Natural killer cell (primary cell): ENCODE measurements around the gene RHOF. TPM values are rescaled to one million over a fixed set of nuclear protein-coding genes. Genes with fewer than 3 reads are reported as not detected.

Experiments used
- ATAC-seq, 3 donors: fragments of 150-1000 bp in 2 of 3; fragments of 200-7000 bp in 1 of 3; cut with Tn5 transposase; 1 replicate in 1 of 3; 2 replicates in 2 of 3; pipeline ENCODE4 v1.10.0; 2021; ENCODE audit warnings: mild to moderate bottlenecking in 2 of 3, moderate library complexity in 2 of 3
- DNase-seq, 2 donors: peaks; one replicate each; pipeline versions ENCODE4 v3.0.0 to v3.0.0-alpha.2; 2013 to 2021; ENCODE audit warnings: mixed read lengths in 1 of 2
- H3K27ac ChIP-seq: one replicate; pipeline ENCODE4 v1.5.1; 2013; ENCODE audit warnings: mild to moderate bottlenecking, low read length
- H3K27me3 ChIP-seq: one replicate; pipeline ENCODE4 v1.6.1; 2013; ENCODE audit warnings: low read length; ENCODE audit not compliant: control insufficient read depth, insufficient read depth
- H3K36me3 ChIP-seq: one replicate; pipeline ENCODE4 v1.6.1; 2013; ENCODE audit warnings: low read length; ENCODE audit not compliant: control insufficient read depth, insufficient read depth
- H3K4me1 ChIP-seq: one replicate; pipeline ENCODE4 v1.6.1; 2013; ENCODE audit warnings: low read length; ENCODE audit not compliant: control insufficient read depth, insufficient read depth
- H3K4me3 ChIP-seq: one replicate; pipeline ENCODE4 v1.5.1; 2013; ENCODE audit warnings: low read length
- H3K9me3 ChIP-seq: one replicate; pipeline ENCODE4 v1.6.1; 2013; ENCODE audit warnings: low read length; ENCODE audit not compliant: control insufficient read depth, insufficient read depth
- H3K27ac Mint-ChIP-seq, 2 donors: one replicate each; pipeline ENCODE4 v1.8.0; 2022; ENCODE audit warnings: mild to moderate bottlenecking in 2 of 2, mixed read lengths in 2 of 2, moderate library complexity in 1 of 2
- H3K27me3 Mint-ChIP-seq, 2 donors: one replicate each; pipeline ENCODE4 v1.8.0; 2022; ENCODE audit warnings: low read depth in 2 of 2, mixed read lengths in 2 of 2
- H3K36me3 Mint-ChIP-seq: one replicate; pipeline ENCODE4 v1.8.0; 2022; ENCODE audit warnings: mixed read lengths
- H3K4me1 Mint-ChIP-seq, 2 donors: one replicate each; pipeline ENCODE4 v1.8.0; 2022; ENCODE audit warnings: mixed read lengths in 2 of 2
- H3K4me3 Mint-ChIP-seq: one replicate; pipeline ENCODE4 v1.8.0; 2022; ENCODE audit warnings: mild to moderate bottlenecking, moderate library complexity, mixed read lengths
- H3K9me3 Mint-ChIP-seq, 2 donors: one replicate each; pipeline ENCODE4 v1.8.0; 2022; ENCODE audit warnings: mixed read lengths in 2 of 2
- WGBS: methylation state at CpG from one replicate; pipeline ENCODE4 v1.1.7; 2013; ENCODE audit warnings: missing lambda C conversion rate; ENCODE audit not compliant: insufficient coverage; 5-methylcytosine and 5-hydroxymethylcytosine counted together
- intact Hi-C: fragments of 100-400 bp; cut with micrococcal nuclease; formaldehyde crosslinking; loops from one replicate; pipeline ENCODE4 v1.14.2; 2022
- total RNA-seq, 4 donors: library from RNA; stranded (reverse); fragments of 120-200 nt in 1 of 4; gene quantifications; one replicate each; pipeline versions ENCODE4 v1.2.3 to v1.2.4, GENCODE V29; 2013 to 2022
- TF ChIP-seq, protein P1 (sequence below): fragments of 200-600 bp; IDR thresholded peaks from one replicate; pipeline ENCODE4 v1.8.0; 2022; ENCODE audit warnings: antibody characterized with exemption

The RHOF gene
- total RNA-seq, 3 donors from 2014 or later (not counting 1 experiment from before 2014, with no cell fraction given): 146 to 201 (median 177) TPM

DNA sequence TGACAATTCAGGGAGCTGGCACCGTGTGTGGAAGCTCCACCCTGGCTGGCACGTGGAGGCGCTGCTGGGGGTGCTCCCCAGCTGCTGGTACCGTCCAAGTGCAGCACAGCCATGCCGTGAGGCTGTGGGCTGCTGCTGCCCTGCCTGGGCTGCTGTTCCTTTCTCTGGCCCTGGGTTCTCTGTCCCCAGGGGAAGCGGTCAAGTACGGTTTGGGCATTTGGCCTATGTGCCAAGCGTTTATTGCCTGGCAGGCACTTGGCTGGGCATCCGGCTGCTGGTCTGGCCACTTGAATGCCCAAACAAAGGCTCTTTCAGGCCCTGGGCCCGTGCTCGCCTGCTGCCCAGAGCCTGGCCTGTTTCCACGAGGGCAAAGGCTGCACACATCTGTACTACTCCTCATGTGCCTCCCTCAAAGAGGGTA is 39.6 kb downstream of the RHOF start:
- Histone ChIP-seq H3K4me1 (peaks cover 18% of the 10 kb centered on the region), H3K4me3 (no peak overlapping the region), H3K9me3 (peaks cover 6% of the 10 kb centered on the region), H3K27ac (no peak overlapping the region), H3K36me3 (no peaks in the 10 kb centered on the region), H3K27me3 (no peaks in the 10 kb centered on the region)
- no peak for ATAC-seq
- Mint-ChIP-seq H3K36me3 (no peaks in the 10 kb centered on the region), H3K9me3 (no peaks in the 10 kb centered on the region), H3K27ac (no peak overlapping the region), H3K4me3 (no peak overlapping the region), H3K27me3 (no peaks in the 10 kb centered on the region), H3K4me1 (peaks cover 9 to 29% of the 10 kb centered on the region in 2 donors)
- TF ChIP-seq, protein P1, sequence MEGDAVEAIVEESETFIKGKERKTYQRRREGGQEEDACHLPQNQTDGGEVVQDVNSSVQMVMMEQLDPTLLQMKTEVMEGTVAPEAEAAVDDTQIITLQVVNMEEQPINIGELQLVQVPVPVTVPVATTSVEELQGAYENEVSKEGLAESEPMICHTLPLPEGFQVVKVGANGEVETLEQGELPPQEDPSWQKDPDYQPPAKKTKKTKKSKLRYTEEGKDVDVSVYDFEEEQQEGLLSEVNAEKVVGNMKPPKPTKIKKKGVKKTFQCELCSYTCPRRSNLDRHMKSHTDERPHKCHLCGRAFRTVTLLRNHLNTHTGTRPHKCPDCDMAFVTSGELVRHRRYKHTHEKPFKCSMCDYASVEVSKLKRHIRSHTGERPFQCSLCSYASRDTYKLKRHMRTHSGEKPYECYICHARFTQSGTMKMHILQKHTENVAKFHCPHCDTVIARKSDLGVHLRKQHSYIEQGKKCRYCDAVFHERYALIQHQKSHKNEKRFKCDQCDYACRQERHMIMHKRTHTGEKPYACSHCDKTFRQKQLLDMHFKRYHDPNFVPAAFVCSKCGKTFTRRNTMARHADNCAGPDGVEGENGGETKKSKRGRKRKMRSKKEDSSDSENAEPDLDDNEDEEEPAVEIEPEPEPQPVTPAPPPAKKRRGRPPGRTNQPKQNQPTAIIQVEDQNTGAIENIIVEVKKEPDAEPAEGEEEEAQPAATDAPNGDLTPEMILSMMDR: no peak
- WGBS: 92% methylated on average over 12 of the region's 12 CpGs
- intact Hi-C loops: no loop called here
- no peak for DNase-seq

DNA sequence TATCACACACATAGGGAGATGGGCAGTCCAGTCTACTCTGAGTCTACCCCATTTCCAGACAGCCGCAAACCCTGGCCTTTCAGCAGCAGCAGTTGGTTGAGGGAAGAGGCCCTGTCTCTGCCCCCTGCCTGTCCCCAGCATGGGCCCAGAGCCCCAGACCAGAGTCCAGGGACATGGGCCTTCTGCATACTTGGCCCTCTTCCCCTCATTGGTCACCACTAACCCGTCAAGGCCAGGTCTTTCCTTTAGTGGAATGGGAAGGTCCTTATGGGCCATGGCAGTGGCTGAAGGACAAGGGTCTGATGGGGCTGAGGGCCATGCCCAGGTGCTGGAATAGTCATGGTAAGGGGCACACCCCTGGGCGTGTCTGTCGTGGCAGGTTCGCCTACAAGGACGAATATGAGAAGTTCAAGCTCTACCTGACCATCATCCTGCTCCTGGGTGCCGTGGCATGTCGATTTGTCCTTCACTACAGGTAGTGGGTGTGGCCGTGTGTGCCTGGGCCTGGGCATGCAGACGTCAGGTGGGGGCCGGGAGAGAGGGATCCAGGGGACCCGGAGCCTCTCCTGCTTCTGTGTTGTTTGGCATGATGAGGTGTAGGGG is 41.6 kb downstream of the RHOF start:
- no peaks in the 10 kb centered on the region for H3K36me3 ChIP-seq
- peaks cover 7 to 30% of the 10 kb centered on the region in 2 donors for H3K4me1 Mint-ChIP-seq

DNA sequence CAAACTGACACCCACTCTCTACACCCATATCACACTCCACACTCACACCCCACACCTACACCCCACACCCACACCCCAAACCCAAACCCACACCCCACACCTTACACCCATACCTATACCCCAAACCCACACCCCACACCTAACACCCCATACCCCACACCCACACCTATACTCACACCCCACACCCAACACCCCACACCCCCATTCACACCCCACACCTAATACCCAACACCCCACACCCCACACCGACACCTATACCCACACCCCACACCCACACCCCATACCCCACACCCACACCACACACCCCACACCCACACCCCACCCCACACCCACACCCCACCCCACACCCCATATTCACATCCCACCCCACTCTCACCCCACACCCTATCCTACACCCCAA is 42.5 kb downstream of the RHOF start:
- ATAC-seq (peak; percentile 27 to 47 (median 32)), DNase-seq (peak; percentile 35 to 36)
- 50% methylated on average over 1 of the region's 1 CpG for WGBS
- intact Hi-C loops: no loop called here
- Mint-ChIP-seq H3K27me3 (no peaks in the 10 kb centered on the region), H3K4me1 (peaks cover 0 to 22% of the 10 kb centered on the region in 2 donors), H3K4me3 (no peak overlapping the region), H3K27ac (peak overlapping the region in 1 of 2 donors; percentile 77), H3K9me3 (no peaks in the 10 kb centered on the region), H3K36me3 (no peaks in the 10 kb centered on the region)
- TF ChIP-seq, protein P1: no peak
- Histone ChIP-seq H3K4me3 (no peak overlapping the region), H3K9me3 (peaks cover 6% of the 10 kb centered on the region), H3K36me3 (no peaks in the 10 kb centered on the region), H3K27ac (peak overlapping the region; percentile 39), H3K27me3 (no peaks in the 10 kb centered on the region), H3K4me1 (peaks cover under 1% of the 10 kb centered on the region)

More for the DNA sequence above, 41.6 kb downstream of the RHOF start:
- Mint-ChIP-seq H3K36me3 (no peaks in the 10 kb centered on the region), H3K27me3 (no peaks in the 10 kb centered on the region), H3K4me3 (no peak overlapping the region), H3K9me3 (no peaks in the 10 kb centered on the region), H3K27ac (peak overlapping the region; percentile 29 to 77)
- intact Hi-C loops: no loop called here
- H3K4me1 ChIP-seq: peaks cover 8% of the 10 kb centered on the region
- no peak overlapping the region for H3K4me3 ChIP-seq
- TF ChIP-seq, protein P1: no peak
- no peak overlapping the region for H3K27ac ChIP-seq
- H3K27me3 ChIP-seq: no peaks in the 10 kb centered on the region
- ATAC-seq (no peak), DNase-seq (no peak)
- 96% methylated on average over 11 of the region's 12 CpGs for WGBS
- H3K9me3 ChIP-seq: peaks cover 6% of the 10 kb centered on the region

DNA sequence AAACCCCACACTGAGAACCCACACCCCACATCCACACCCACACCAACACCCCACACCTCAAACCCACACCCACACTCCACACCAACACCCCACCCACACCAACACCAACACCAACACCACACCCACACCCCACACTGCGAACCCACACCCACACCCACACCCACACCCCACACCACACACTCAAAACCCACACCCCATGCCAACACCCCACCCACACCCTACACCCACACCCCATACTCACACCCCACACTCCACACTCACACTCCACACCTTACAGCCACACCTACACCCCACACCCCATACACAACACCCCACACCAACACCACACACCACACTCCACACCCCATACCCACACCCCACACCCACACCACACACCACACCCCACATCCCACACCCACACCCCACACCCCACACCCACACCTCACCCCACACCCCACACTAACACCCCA is 43.0 kb downstream of the RHOF start:
- Histone ChIP-seq H3K4me3 (no peak overlapping the region), H3K27ac (peak overlapping the region; percentile 65), H3K9me3 (peaks cover 6% of the 10 kb centered on the region), H3K27me3 (no peaks in the 10 kb centered on the region), H3K36me3 (no peaks in the 10 kb centered on the region), H3K4me1 (no peaks in the 10 kb centered on the region)
- no peaks in the 10 kb centered on the region for H3K9me3 Mint-ChIP-seq
- TF ChIP-seq, protein P1: no peak
- H3K27me3 Mint-ChIP-seq: no peaks in the 10 kb centered on the region
- ATAC-seq: peak; percentile 45 to 62 (median 56)
- peak overlapping the region; percentile 41 to 77 for H3K27ac Mint-ChIP-seq
- 5% methylated on average over 1 of the region's 1 CpG for WGBS
- intact Hi-C loops: no loop called here
- peak; percentile 41 to 48 for DNase-seq
- H3K4me1 Mint-ChIP-seq: peaks cover 0 to 17% of the 10 kb centered on the region in 2 donors
- no peak overlapping the region for H3K4me3 Mint-ChIP-seq
- H3K36me3 Mint-ChIP-seq: no peaks in the 10 kb centered on the region
